ENCODE results near the gene ZNF30. TPM values are rescaled to one million over a fixed set of nuclear protein-coding genes. Genes with fewer than 3 reads are reported as not detected.

ZNF30 gene
- total RNA-seq, 4 donors from 2014 or later, result 2.4 to 5.6 (median 3.1) TPM

DNA sequence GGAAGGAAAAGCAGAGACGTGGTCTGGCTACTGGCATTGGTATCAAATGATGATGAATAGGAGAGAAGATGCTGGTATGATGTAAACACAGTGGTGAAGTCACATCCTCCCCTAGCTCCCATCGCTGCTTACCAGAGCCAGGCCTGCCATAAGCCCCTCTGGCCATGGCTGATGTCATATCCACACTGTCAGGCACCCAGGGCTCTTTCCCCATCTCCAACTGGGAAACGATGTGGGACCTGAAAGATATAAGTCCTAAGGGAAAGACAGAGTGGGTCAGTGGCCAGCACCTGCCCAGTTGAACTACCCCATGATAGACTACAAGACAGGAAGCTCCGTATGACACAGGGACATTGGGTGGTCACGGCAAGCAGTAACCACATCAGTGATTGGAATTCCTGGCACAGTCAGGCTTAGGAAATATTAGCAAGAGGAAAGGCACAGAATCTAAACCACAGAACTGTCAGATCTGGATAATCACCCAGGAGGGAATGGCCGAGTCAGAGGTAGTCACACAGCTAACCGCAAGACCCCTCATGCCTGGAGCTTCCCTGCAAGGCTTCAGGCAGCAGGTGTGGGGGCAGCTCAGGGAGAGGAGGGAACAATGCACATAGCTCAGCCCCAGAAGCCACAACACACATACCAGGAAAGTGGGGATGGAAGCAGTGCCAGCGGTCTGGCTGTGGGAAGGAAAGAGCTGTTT is 33.6 kb downstream of the ZNF30 start:
- no peaks in the 10 kb centered on the region for H3K9me3 ChIP-seq
- no peak overlapping the region for H3K4me3 ChIP-seq (replicated peaks in 1 of 3)
- WGBS, 2 donors, result 93 to 95% methylated on average over 8 of the region's 8 CpGs
- no peaks in the 10 kb centered on the region for H3K27me3 ChIP-seq
- peaks cover 12 to 15% of the 10 kb centered on the region in 2 donors for H3K4me1 ChIP-seq
- TF ChIP-seq, protein P1, sequence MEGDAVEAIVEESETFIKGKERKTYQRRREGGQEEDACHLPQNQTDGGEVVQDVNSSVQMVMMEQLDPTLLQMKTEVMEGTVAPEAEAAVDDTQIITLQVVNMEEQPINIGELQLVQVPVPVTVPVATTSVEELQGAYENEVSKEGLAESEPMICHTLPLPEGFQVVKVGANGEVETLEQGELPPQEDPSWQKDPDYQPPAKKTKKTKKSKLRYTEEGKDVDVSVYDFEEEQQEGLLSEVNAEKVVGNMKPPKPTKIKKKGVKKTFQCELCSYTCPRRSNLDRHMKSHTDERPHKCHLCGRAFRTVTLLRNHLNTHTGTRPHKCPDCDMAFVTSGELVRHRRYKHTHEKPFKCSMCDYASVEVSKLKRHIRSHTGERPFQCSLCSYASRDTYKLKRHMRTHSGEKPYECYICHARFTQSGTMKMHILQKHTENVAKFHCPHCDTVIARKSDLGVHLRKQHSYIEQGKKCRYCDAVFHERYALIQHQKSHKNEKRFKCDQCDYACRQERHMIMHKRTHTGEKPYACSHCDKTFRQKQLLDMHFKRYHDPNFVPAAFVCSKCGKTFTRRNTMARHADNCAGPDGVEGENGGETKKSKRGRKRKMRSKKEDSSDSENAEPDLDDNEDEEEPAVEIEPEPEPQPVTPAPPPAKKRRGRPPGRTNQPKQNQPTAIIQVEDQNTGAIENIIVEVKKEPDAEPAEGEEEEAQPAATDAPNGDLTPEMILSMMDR (IDR thresholded peaks at IDR 0.05), result no peak
- no peak for TF ChIP-seq POLR2A (IDR thresholded peaks at IDR 0.05)
- H3K27ac ChIP-seq, result no peak overlapping the region
- intact Hi-C loops (cut with DNase I), result no loop called here
- DNase-seq, result no peak
- H3K36me3 ChIP-seq, result peaks cover 31 to 34% of the 10 kb centered on the region in 2 donors

DNA sequence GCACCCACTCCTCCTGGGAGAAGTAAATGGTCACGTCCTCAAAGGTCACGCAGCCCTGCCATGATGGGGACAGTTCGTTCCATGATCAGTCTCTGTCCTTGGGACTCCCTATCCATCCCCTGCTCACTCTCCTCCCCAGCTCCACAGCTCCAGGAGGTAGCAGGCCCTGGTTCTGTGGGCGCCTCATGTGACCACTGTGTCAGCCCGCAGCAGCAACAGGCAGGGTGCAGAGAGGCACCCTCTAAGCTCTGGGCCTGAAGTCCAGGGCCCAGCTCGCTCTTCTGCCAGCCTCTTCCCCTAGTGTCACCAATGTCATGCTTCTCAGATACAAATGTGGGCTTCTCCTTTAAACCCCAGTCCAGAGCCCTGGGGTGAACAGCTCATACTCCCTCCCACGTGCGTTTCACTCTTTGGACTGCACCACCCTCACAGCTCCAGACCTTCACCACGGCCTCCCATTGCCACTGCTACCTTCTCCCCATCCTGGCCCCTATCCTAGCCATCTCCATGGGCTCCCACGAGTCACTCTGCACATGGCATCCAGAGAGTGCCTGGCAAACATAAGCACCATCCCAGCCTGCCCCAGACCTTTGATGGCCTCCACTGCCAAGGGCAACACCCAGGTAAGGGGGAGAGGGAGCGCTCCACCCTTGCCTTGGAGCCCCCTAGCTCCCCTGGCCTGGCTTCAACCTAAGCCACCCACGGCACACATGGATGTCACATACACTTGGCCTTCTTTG is 34.4 kb downstream of the ZNF30 start:
- Histone ChIP-seq H3K4me1 (peaks cover 12 to 15% of the 10 kb centered on the region in 2 donors), H3K27me3 (no peaks in the 10 kb centered on the region), H3K4me3 (replicated peaks in 1 of 3) (no peak overlapping the region), H3K36me3 (peaks cover 31 to 34% of the 10 kb centered on the region in 2 donors), H3K27ac (no peak overlapping the region), H3K9me3 (no peaks in the 10 kb centered on the region)
- intact Hi-C loops (cut with DNase I), result no loop called here
- 96 to 97% methylated on average over 11 of the region's 12 CpGs for WGBS, 2 donors
- TF ChIP-seq, protein P1 (IDR thresholded peaks at IDR 0.05), result no peak
- no peak for TF ChIP-seq POLR2A (IDR thresholded peaks at IDR 0.05)
- DNase-seq, result no peak

DNA sequence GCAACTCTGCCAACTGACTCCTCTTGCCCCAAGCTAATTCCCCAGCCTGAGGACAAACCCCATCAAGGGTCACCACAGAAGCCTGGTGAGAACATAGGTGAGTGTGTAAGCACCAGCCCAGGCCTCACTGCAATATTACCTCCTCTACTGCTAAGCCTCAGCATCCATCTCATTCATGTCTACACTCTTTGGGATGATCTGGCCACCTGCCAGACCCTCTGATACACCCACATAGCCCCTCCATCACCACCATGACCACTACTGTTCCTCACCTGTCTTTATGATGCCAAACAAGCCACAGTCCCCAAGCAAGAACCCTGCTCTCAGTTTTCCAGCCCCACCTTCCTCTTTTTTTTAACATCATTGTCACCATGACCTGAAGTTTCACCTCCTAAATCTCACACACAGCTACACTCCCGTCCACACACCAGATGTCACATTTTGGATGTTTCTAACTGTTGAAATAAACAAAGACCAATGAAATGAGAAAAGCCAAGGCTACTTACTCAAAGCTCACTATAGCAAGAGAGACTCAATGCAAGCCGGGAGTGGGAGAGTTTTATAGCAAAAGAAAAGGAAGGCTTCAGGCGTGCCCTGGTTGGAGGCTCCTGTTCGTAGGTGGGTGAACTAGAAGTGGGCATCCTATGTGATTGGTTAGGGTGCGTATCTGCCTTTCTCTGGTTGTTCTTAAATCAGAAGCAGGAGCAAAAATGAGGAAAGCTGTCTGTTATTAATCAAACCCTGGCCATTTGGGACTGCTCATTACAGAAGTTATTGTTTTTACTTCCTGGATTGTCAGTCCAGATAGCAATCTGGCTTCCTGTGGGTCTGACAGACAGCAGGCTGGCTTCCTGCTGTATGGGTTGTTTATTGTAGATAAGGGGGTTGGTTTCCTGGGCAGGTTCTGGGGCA is 35.3 kb downstream of the ZNF30 start:
- Histone ChIP-seq H3K36me3 (peaks cover 31 to 34% of the 10 kb centered on the region in 2 donors), H3K9me3 (no peaks in the 10 kb centered on the region), H3K4me3 (replicated peaks in 1 of 3) (no peak overlapping the region), H3K4me1 (peaks cover 12 to 15% of the 10 kb centered on the region in 2 donors), H3K27ac (peak overlapping the region in 2 of 3 donors; percentile 2 to 53), H3K27me3 (no peaks in the 10 kb centered on the region)
- DNase-seq, result no peak
- WGBS, 2 donors, result 80 to 81% methylated on average over 5 of the region's 5 CpGs
- TF ChIP-seq POLR2A (IDR thresholded peaks at IDR 0.05), result no peak
- TF ChIP-seq, protein P1 (IDR thresholded peaks at IDR 0.05), result no peak
- intact Hi-C loops (cut with DNase I), result no loop called here

DNA sequence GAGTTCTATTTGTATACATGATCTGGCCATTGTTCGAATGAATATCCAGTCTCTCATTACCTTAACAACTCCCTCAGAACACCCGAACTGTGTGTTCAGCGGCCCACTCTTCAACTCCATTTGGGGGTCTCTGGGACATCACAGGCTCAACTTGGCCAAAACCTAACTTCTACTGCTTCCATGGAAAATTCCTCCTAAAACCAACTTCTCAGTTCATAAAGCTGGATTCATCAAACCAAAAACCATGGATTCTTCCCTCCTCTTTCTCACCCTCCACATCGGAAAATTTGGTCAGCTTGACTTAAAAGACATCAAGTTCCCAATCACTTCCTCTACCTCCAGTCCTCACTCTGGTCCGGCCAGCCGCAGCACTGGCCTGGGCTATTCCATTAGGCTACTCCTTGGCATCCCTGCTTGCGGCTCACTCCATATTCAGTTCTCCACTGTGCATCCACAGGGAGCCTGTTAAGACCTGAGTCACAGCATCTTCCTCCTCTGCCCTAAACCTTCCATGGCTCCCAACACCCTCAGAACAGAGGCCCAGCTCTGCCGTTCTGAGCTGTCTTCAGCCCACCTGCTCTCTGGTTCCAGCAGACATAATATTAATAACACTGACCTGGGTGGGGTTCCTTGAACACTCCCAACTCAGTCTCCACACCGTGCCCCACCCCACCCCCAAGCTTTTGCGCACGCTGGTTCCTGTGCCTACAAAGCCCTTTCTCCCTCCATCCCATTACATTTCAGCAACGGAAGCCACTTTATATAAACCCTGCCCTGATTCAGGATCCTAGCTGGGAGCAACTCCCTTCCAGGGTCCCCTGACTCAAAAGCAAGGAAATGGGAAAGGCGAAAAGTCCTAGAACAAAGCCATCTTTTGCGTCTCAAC is 36.2 kb downstream of the ZNF30 start:
- intact Hi-C loops (cut with DNase I), result no loop called here
- Histone ChIP-seq H3K27me3 (no peaks in the 10 kb centered on the region), H3K4me1 (peaks cover 12 to 15% of the 10 kb centered on the region in 2 donors), H3K27ac (peak overlapping the region in 2 of 3 donors; percentile 48 to 53), H3K4me3 (replicated peaks in 1 of 3) (peak overlapping the region; percentile 68 to 80 (median 73)), H3K36me3 (peaks cover 25 to 27% of the 10 kb centered on the region in 2 donors), H3K9me3 (no peaks in the 10 kb centered on the region)
- no peak for DNase-seq
- TF ChIP-seq, protein P1 (IDR thresholded peaks at IDR 0.05), result no peak
- no peak for TF ChIP-seq POLR2A (IDR thresholded peaks at IDR 0.05)
- 36 to 42% methylated on average over 14 of the region's 14 CpGs for WGBS, 2 donors
